ENCODE data around the gene CERCAM. TPM values are rescaled to one million over a fixed set of nuclear protein-coding genes. Genes with fewer than 3 reads are reported as not detected.

Gene CERCAM
- total and polyA plus RNA-seq, 2 experiments from 2014 or later = 2.7 to 7.9 TPM

DNA sequence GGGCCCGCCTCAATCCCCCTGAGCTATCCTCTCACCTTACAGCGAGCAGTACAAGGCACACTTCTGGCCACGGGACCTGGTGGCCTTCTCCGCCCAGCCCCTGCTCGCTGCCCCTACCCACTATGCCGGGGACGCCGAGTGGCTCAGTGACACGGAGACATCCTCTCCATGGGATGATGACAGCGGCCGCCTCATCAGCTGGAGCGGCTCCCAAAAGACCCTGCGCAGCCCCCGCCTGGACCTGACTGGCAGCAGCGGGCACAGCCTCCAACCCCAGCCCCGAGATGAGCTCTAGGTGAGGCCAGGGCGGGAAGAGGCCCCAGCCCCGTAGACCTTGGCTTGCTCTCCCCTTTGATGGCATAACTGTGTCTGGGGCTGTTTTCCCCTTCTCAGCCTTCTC lies 15.0 kb downstream of the CERCAM start:
- Mint-ChIP-seq H3K9me3 (no peaks in the 10 kb centered on the region), H3K27me3 (ENCODE audit: insufficient read depth, low read depth, poor library complexity) (peaks cover 4% of the 10 kb centered on the region), H3K27ac (no peak overlapping the region), H3K36me3 (ENCODE audit: low read depth) (no peaks in the 10 kb centered on the region), H3K4me1 (peaks cover 3% of the 10 kb centered on the region; the same call in 1 of the 3 replicates), H3K4me3 (no peak overlapping the region)
- TF ChIP-seq POLR2AphosphoS5 (IDR thresholded peaks at IDR 0.05; ENCODE audit: low read depth) = no peak
- TF ChIP-seq STAT1 (IDR thresholded peaks at IDR 0.05; ENCODE audit: unreplicated experiment) = no peak
- no peak for TF ChIP-seq ZNF331 (CRISPR knock-in tag; IDR thresholded peaks at IDR 0.05; ENCODE audit: low read depth)
- TF ChIP-seq, protein P1, sequence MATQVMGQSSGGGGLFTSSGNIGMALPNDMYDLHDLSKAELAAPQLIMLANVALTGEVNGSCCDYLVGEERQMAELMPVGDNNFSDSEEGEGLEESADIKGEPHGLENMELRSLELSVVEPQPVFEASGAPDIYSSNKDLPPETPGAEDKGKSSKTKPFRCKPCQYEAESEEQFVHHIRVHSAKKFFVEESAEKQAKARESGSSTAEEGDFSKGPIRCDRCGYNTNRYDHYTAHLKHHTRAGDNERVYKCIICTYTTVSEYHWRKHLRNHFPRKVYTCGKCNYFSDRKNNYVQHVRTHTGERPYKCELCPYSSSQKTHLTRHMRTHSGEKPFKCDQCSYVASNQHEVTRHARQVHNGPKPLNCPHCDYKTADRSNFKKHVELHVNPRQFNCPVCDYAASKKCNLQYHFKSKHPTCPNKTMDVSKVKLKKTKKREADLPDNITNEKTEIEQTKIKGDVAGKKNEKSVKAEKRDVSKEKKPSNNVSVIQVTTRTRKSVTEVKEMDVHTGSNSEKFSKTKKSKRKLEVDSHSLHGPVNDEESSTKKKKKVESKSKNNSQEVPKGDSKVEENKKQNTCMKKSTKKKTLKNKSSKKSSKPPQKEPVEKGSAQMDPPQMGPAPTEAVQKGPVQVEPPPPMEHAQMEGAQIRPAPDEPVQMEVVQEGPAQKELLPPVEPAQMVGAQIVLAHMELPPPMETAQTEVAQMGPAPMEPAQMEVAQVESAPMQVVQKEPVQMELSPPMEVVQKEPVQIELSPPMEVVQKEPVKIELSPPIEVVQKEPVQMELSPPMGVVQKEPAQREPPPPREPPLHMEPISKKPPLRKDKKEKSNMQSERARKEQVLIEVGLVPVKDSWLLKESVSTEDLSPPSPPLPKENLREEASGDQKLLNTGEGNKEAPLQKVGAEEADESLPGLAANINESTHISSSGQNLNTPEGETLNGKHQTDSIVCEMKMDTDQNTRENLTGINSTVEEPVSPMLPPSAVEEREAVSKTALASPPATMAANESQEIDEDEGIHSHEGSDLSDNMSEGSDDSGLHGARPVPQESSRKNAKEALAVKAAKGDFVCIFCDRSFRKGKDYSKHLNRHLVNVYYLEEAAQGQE (IDR thresholded peaks at IDR 0.05; ENCODE audit: unreplicated experiment) = no peak
- TF ChIP-seq, protein P2, sequence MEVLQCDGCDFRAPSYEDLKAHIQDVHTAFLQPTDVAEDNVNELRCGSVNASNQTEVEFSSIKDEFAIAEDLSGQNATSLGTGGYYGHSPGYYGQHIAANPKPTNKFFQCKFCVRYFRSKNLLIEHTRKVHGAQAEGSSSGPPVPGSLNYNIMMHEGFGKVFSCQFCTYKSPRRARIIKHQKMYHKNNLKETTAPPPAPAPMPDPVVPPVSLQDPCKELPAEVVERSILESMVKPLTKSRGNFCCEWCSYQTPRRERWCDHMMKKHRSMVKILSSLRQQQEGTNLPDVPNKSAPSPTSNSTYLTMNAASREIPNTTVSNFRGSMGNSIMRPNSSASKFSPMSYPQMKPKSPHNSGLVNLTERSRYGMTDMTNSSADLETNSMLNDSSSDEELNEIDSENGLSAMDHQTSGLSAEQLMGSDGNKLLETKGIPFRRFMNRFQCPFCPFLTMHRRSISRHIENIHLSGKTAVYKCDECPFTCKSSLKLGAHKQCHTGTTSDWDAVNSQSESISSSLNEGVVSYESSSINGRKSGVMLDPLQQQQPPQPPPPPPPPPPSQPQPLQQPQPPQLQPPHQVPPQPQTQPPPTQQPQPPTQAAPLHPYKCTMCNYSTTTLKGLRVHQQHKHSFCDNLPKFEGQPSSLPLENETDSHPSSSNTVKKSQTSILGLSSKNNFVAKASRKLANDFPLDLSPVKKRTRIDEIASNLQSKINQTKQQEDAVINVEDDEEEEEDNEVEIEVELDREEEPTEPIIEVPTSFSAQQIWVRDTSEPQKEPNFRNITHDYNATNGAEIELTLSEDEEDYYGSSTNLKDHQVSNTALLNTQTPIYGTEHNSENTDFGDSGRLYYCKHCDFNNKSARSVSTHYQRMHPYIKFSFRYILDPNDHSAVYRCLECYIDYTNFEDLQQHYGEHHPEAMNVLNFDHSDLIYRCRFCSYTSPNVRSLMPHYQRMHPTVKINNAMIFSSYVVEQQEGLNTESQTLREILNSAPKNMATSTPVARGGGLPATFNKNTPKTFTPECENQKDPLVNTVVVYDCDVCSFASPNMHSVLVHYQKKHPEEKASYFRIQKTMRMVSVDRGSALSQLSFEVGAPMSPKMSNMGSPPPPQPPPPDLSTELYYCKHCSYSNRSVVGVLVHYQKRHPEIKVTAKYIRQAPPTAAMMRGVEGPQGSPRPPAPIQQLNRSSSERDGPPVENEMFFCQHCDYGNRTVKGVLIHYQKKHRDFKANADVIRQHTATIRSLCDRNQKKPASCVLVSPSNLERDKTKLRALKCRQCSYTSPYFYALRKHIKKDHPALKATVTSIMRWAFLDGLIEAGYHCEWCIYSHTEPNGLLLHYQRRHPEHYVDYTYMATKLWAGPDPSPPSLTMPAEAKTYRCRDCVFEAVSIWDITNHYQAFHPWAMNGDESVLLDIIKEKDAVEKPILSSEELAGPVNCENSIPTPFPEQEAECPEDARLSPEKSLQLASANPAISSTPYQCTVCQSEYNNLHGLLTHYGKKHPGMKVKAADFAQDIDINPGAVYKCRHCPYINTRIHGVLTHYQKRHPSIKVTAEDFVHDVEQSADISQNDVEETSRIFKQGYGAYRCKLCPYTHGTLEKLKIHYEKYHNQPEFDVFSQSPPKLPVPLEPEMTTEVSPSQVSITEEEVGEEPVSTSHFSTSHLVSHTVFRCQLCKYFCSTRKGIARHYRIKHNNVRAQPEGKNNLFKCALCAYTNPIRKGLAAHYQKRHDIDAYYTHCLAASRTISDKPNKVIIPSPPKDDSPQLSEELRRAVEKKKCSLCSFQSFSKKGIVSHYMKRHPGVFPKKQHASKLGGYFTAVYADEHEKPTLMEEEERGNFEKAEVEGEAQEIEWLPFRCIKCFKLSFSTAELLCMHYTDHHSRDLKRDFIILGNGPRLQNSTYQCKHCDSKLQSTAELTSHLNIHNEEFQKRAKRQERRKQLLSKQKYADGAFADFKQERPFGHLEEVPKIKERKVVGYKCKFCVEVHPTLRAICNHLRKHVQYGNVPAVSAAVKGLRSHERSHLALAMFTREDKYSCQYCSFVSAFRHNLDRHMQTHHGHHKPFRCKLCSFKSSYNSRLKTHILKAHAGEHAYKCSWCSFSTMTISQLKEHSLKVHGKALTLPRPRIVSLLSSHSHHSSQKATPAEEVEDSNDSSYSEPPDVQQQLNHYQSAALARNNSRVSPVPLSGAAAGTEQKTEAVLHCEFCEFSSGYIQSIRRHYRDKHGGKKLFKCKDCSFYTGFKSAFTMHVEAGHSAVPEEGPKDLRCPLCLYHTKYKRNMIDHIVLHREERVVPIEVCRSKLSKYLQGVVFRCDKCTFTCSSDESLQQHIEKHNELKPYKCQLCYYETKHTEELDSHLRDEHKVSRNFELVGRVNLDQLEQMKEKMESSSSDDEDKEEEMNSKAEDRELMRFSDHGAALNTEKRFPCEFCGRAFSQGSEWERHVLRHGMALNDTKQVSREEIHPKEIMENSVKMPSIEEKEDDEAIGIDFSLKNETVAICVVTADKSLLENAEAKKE (CRISPR knock-in tag; IDR thresholded peaks at IDR 0.05) = no peak
- TF ChIP-seq, protein P3, sequence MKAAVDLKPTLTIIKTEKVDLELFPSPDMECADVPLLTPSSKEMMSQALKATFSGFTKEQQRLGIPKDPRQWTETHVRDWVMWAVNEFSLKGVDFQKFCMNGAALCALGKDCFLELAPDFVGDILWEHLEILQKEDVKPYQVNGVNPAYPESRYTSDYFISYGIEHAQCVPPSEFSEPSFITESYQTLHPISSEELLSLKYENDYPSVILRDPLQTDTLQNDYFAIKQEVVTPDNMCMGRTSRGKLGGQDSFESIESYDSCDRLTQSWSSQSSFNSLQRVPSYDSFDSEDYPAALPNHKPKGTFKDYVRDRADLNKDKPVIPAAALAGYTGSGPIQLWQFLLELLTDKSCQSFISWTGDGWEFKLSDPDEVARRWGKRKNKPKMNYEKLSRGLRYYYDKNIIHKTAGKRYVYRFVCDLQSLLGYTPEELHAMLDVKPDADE (IDR thresholded peaks at IDR 0.05) = no peak
- no peak for TF ChIP-seq EZH2 (IDR thresholded peaks at IDR 0.05; ENCODE audit: low read depth, unreplicated experiment)
- TF ChIP-seq EZH2phosphoT487 (IDR thresholded peaks at IDR 0.05; ENCODE audit: unreplicated experiment) = no peak
- TF ChIP-seq NANOG (IDR thresholded peaks at IDR 0.05; ENCODE audit: borderline replicate concordance) = no peak
- TF ChIP-seq ZNF114 (CRISPR knock-in tag; IDR thresholded peaks at IDR 0.05) = no peak
- TF ChIP-seq CREB1 (CRISPR knock-in tag; IDR thresholded peaks at IDR 0.05; ENCODE audit: low read depth) = no peak
- TF ChIP-seq, protein P4, sequence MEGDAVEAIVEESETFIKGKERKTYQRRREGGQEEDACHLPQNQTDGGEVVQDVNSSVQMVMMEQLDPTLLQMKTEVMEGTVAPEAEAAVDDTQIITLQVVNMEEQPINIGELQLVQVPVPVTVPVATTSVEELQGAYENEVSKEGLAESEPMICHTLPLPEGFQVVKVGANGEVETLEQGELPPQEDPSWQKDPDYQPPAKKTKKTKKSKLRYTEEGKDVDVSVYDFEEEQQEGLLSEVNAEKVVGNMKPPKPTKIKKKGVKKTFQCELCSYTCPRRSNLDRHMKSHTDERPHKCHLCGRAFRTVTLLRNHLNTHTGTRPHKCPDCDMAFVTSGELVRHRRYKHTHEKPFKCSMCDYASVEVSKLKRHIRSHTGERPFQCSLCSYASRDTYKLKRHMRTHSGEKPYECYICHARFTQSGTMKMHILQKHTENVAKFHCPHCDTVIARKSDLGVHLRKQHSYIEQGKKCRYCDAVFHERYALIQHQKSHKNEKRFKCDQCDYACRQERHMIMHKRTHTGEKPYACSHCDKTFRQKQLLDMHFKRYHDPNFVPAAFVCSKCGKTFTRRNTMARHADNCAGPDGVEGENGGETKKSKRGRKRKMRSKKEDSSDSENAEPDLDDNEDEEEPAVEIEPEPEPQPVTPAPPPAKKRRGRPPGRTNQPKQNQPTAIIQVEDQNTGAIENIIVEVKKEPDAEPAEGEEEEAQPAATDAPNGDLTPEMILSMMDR (conservative IDR thresholded peaks at IDR 0.05; ENCODE audit: low read depth in 2 of 2) = no peak
- no peak for TF ChIP-seq JUNB (IDR thresholded peaks at IDR 0.05; ENCODE audit: unreplicated experiment)
- Histone ChIP-seq H3F3A (replicated peaks; ENCODE audit: low read depth) (0 out of 2 replicates have a peak, but pooled peaks cover 8% of the 10 kb centered on the region), H3K4me1 (ENCODE audit: insufficient read depth) (no peaks in the 10 kb centered on the region), H4K20me1 (replicated peaks; ENCODE audit: insufficient read depth) (no peaks in the 10 kb centered on the region), H3K27ac (ENCODE audit: low read depth) (no peak overlapping the region), H3K9me2 (ENCODE audit: insufficient read depth) (no peaks in the 10 kb centered on the region), H2AFZ (no peak overlapping the region), H3K79me2 (replicated peaks; ENCODE audit: insufficient read depth) (no peaks in the 10 kb centered on the region), H3K27me3 (ENCODE audit: insufficient read depth) (no peaks in the 10 kb centered on the region), H3K36me3 (ENCODE audit: insufficient read depth) (no peaks in the 10 kb centered on the region), H3K4me3 (no peak overlapping the region), H3K4me2 (no peak overlapping the region)
- DNase-seq (ENCODE audit: low spot score) (no peak), ATAC-seq (no peak)
